EL (cell line): ENCODE results near the gene CDC42SE1.

Source experiments
- DNase-seq: peaks from one replicate; pipeline ENCODE4 v3.0.0-alpha.2; 2016

Gene CDC42SE1, protein sequence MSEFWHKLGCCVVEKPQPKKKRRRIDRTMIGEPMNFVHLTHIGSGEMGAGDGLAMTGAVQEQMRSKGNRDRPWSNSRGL

DNA sequence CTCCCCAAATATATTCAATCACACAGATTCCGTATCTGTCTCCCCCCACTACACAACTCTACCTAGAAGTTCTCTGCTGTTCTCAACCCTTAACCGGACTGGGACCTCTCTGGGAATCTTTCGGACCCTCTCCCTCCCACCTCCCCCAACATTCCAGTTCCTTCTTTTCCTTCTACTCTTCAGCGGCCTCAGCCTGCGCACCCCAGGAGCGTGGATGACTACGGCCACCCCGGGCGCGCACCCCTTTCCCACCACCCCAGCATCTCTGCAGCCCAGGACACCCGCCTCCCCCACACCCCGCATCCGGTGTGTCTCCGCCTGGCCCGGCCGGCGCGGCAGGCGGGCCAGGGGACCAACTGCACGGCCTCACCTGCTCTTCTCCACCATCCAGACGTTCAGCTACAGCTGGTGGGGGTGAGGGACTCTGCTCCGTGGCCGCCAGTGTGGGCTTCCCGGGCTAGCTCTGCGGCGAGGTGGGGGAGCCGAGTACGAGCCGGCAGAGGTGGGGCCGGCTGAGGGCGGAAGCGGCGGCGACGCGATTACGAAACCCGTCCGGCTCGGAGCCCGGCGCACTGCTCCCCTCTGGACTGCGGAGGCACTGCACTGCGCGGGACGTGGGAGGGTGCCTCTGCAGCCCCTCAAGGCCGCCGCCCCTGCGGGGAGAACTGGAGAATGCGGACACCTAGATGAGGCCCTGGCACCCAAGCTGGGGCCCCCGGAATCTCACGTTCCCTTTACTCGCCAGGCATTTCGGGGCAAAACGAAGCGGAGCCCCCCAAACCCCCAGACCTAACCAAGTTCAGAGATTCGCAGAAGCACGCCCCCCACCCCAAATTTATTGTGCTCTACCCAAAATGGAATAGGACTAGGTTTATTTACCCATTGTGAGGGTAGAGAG is at the start of gene CDC42SE1:
Gene CDC42SE1 (minus strand): TSS at position 514 of the 898 bp plus-strand sequence. CDS start 3,892 bp downstream, outside the sequence.
- peak; percentile 83 for DNase-seq

DNA sequence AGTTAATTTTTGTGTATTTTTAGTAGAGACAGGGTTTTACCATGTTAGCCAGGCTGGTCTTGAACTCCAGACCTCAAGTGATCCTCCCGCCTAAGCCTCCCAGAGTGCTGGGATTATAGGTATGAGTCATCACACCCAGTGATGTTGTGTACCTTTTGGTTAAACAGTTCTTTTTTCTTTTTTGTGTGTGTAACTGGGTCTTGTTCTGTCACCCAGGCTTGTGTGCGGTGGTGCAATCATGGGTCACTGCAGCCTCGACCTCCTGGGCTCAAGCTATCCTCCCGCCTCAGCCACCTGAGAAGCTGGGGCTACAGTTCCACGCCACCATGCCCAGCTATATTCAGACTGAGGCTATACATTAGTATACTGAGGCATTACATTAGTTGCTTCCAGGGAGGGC is 48.9 kb upstream of the CDC42SE1 start:
- no peak for DNase-seq

DNA sequence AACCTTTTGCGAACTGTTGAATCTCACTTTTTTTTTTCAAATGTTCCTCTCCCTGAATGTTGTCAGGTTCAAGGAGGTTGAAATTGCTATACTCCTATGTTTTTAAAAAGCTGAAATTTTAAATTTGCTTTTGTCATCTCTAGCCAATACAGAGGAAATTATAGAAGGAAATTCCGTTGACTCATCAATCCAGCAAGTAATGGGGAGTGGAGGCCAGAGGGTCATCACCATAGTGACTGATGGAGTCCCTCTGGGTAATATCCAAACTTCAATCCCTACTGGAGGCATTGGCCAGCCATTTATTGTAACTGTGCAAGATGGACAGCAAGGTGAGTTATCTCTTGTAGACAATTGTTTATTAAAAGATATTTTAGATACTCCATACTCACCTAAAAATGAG is 47.5 kb upstream of the CDC42SE1 start:
- DNase-seq, result peak; percentile 70

DNA sequence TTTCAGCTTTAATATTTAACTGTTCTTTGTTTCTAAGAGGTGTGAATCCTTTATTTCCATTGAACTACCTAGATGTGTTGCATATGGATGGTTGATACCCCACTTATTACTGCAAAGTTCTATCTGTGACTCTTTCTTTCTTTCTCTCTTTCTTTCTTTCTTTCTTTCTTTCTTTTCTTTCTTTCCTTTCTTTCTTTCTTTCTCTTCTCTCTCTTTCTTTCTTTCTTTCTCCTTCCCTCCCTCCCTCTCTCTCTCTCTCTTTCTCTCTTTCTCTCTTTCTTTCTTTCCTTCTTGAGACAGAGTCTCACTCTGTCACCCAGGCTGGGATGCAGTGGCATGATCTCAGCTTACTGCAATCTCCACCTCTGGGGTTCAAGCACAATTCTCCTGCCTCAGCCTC is 45.2 kb upstream of the CDC42SE1 start:
- no peak for DNase-seq

DNA sequence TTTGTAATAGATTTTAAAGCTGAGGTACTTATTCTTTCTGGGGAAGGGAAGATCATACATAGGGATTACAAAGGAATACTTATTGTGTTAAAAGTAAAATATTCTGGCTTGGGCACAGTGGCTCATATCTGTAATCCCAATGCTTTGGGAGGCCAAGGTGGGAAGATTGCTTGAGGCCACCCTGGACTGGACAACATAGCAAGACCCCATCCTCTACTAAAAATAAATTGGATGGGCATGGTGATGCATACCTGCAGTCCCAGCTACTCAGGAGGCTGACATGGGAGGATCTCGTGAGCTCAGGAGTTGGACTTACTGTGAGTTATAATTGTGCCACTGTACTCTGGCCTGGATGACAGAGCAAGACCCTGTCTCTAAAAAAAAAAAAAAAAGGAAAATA is 38.7 kb upstream of the CDC42SE1 start:
- DNase-seq, result no peak

DNA sequence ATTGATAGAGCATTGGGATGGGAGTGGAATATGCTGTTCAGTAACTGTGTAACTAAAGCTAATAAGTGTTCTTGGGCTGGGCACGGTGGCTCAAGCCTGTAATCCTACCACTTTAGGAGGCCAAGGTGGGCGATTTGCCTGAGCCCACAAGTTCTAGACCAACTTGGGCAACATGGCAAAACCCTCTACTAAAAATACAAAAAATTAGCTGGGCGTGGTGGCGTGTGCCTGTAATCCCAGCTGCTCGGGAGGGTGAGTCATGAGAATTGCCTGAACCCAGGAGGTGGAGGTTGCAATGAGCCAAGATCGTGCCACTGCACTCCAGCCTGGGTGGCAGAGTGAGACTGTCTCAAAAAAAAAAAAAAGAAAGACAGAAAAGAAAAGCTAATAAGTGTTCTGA is 38.0 kb upstream of the CDC42SE1 start:
- DNase-seq, result peak; percentile 18

DNA sequence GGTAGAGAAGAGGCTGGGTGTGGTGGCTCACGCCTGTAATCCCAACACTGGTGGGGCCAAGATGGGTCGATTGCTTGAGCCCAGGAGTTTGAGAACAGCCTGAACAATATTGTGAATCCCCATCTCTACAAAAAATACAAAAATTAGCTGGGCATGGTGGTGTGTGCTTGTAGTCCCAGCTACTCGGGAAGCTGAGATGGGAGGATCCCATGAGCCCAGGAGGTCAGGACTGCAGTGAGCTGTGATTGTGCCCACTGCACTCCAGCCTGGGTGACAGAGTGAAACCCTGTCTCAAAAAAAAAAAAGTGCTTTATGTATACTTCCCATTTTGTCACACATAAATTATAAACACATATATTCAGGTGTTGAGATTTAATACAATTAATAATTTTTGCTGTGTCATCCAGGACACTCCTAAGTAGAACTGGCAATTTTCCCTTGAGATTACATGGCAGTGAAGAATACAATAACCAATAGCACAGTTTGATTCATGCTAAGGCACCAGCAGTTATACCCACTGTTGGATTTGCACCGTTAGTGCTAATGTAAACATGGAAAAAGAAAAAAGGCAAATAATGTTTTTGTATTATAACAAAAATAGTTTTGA is 26.6 kb upstream of the CDC42SE1 start:
- no peak for DNase-seq

DNA sequence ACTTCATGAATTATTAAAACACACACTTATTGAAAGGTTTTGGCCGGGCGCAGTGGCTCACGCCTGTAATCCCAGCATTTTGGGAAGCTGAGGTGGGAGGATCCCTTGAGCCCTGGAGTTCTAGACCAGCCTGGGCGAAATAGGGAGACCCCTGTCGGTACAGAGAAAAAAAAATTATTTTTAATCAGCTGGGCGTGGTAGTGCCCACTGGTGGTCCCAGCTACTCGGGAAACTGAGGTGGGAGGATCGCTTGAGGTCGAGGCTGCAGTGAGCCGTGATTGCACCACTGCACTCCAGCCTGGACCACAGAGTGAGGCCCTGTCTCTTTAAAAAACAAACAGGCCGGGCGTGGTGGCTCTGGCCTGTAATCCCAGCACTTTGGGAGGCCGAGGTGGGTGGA is 12.8 kb upstream of the CDC42SE1 start:
- no peak for DNase-seq

DNA sequence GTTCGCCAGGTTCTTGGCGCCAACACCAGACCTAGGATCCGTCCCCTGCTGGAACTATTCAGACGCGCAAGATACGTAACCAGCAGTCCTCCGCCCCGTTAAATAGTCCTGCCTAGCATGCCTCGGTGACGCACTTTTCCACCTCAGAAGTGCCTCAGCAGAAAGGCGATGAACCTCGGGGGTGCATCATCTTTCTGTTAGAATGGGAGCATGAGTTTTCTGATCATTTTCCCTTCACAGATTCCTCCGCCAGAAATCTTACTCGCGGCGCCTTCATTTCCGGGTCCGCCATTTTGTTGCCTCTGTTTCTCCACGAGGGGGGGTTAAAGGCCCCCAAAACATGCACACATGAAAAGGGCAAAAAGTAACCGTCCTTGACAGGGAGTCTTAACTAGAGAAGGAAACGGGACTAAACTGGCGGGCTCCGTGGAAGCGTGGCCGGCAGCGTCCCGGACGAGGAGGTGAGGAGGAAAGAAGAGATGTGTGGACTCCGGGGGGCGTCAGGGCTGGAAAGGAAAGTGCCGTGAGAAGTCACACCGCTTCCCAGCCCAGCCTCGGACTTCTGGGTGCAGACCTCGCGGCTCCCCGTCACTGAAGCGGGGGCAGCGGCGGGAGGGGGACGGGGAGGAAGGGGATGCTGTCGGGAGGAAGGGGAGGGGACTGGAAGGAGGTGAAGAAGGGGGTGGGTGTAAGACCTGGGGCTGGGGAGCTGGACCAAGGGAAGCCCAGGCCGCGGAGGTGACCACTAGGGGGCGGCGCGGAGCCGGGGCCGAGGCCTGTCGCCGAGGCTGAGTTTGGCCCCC is 11.3 kb upstream of the CDC42SE1 start, which contains the start of gene GABPB2:
Gene GABPB2 (plus strand): TSS at position 288 of the 803 bp plus-strand sequence. CDS start 17,429 bp downstream, outside the sequence.
- DNase-seq, result peak; percentile 95

DNA sequence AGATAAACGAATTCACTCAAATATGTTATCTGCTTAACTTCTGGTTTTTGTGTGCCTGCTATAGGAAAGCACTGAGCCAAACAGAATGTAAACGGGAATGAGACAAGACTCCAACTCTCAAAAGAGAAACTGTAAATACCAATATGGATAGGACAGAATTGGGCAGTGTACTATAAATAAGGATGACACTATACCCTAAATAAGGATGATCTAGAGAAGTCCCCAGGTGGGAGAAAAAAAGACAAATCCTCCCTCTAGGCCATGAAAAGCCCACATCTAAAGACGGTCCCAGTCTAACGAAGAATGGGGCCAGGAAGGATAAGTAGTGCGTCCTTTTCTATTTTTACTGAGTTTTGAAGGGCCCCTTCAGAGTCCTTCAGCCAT is 9.7 kb upstream of the CDC42SE1 start:
- no peak for DNase-seq

DNA sequence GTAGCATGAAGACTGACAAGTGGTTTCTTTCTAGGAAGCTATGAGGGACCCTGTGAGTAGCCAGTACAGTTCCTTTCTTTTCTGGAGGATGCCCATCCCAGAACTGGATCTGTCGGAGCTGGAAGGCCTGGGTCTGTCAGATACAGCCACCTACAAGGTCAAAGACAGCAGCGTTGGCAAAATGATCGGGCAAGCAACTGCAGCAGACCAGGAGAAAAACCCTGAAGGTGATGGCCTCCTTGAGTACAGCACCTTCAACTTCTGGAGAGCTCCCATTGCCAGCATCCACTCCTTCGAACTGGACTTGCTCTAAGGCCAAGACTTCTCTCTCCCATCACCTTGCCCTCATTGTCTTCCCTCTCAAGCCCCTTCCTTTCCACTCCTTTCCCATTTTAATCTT is 7.8 kb upstream of the CDC42SE1 start:
- DNase-seq, result no peak

DNA sequence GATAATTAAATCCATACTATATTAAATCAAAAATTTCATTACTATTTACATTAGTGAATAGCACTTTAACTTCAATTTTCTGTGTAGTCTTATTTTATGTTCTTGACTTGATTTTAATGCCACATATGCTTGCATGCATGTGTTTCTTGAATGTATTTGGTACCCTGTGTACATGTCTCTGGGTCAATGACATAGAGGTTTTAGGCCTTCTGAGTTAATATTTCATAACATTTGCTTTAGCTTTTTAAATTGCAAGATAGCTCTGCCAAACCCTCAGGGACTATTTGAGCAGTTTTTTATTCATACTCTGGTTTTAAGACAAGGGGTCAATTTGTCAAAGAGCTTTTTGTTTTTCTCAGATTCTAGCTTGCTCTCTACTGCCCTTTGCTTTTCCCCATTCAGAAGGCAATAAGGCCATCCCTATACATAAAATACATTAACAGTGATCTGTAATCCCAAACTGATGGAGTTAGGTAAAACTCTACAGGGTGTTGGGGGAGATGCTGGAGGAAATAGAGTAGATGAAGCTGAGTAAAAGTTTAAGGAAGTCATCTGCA is 5.7 kb upstream of the CDC42SE1 start:
- DNase-seq, result no peak

DNA sequence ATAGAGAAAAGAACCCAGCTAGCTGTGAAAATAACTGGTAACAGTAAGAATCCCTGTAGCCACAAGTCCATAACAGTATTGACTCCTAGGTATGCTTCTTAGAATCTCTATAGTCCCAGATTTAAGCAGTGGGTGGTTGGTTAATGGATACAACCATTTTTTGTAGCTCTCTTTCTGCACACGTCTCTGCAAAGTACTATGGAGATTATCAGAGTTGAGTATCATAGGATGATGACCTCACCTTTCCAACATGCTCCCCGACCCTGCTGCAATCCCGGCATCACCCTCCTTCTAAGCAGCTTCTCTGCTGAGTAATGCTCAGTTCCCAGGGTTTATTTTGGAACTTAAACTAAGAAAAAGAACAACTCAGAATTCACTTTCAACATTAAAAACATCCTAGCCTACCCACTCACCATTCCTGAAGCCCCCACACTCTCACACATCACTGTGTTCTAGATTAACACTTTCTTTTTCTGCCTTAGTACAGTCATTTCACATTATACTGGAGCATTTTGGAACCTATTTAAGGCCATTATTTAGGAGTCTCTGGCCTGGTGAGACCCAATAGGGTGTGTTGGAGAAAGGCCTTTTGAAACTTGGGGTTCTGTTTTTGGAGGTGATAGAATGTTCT is 3.4 kb upstream of the CDC42SE1 start:
- DNase-seq, result peak; percentile 82

DNA sequence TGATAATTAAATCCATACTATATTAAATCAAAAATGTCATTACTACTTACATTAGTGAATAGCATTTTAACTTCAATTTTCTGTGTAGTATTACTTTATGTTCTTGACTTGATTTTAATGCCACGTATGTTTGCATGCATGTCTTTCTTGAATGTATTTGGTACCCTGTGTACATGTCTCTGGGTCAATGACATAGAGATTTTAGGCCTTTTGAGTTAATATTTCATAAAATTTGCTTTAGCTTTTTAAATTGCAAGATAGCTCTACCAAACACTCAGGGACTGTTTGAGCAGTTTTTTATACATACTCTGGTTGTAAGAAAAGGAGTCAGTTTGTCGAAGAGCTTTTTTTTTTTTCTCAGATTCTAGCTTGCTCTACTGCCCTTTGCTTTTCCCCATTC is 2.3 kb upstream of the CDC42SE1 start:
- no peak for DNase-seq

DNA sequence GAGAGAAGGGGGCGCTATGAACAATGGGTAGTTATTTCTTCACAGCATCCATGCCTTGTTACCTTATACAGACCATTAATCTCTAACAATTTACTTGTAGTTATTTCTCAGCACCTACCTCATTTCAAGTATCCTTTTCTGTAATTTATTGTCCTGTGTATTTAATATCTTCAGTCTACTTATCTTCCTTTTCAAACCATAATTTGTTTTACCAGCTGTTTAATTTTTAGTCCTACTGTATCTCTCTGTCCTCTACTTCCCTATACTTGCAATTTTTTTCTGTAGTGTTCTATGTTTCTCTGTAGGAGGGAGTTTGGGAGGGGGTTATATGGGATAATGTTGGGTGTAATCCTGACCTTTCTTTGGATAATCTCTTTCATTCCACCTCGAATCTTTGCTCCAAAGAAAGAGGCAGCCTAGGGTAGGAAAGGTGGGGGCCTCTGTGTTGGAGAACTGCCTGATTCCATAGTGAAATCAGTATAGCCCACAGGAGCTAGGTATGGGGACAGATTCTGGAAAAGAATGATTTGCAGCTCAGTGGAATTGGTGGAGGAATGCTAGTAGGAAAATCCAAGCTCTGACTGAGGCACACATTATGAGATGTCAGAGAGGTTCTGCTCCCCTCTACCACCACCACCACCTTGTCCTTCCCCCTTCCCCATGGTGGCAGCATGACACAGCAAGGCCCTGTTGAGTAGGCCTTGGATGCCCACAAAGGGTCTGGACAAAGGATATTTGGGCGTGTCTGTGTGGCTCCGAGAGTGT is 1.4 kb upstream of the CDC42SE1 start:
- peak; percentile 13 for DNase-seq

DNA sequence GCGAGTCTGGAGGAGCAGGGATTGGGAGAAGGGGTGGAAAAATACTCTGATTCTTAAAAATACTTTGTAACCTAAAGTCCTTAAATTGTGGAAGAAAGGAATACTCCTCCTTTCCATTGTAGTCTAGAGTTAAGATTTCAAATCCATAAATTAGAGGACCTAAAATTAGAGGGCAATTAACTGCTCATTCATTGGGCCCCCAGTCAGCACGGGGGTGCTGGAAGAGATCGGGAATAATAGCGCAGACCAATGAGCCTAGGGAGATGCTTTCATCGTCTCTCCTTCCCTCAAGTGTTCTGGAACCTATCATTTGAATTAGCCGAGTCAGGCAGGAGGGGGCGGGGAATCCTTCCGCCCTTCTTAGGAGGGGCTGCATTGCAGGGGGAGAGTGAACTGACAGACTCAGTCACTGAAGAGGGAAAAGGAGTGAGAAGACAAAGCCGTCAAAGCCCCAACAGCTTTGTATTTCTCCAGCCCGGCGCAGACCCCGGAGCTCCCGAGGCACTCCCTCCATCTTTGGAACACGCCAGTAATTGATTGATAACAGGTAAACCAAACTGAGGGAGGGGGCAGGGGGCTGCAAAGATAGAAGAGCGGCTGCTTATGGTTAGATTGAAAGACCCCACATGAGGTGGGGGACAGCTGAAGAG is 710 bp upstream of the CDC42SE1 start, which contains the start of gene MLLT11:
Gene MLLT11 (plus strand): TSS at position 391 of the 650 bp plus-strand sequence. CDS start 6,828 bp downstream, outside the sequence.
- DNase-seq, result peak; percentile 67

DNA sequence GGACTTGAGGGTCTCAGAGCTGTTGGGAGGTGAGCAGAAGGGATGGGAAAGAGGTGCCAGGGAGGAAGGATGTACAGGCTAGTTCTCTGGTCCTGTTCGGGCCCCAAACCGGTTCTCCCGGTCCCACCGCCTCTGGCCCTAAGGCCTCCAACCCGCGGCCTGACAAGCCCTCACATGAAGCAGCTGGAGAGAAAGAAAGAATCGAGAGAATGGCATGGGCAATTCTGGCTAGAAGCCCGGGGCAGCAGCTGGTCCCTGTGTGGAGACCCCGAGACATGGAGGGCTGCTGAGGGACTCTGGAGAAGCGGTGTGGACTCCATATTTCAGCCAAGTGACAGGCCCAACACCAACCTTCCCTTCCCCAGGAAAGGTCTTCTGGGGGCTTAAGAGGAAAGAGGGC is 730 bp downstream of the CDC42SE1 start:
- peak; percentile 26 for DNase-seq

DNA sequence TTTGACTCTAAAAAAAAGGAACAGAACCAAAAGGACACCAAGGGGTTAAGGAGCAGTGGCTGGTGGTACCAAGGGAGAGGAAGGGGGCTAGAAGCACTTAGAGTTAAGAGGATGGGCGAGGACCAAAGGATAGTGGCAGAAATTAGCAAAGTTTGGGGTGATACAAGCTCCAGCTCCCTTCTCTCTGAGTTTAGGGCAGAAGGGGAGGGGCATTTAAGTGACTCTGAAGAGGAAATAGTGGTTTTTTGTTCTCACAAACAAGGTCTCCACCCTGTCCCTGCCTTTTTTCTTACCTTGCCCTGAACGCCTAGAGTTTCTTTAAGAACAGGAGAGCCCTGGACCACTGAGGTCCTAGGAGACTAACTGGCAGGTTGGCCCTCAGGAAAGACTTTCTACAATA is 3.3 kb downstream of the CDC42SE1 start:
- DNase-seq, result no peak

DNA sequence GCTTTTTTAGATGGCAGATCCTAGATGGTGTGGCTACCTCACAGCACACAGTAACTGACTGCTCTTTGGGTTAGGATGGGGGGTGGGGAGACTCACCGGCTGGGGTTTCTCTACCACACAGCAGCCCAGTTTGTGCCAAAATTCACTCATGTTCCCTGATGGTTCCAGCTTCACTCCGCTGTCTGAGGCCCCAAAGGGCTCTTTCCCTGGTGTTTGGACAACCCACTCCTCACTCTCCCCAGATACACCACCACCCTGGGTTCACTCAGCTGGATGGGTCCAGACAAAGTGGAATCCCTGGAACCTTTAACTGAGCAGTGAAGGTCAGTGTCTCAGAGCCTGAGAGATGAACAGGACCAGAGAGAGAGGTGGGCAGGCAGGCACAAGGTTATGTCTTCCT is 3.8 kb downstream of the CDC42SE1 start:
- no peak for DNase-seq

DNA sequence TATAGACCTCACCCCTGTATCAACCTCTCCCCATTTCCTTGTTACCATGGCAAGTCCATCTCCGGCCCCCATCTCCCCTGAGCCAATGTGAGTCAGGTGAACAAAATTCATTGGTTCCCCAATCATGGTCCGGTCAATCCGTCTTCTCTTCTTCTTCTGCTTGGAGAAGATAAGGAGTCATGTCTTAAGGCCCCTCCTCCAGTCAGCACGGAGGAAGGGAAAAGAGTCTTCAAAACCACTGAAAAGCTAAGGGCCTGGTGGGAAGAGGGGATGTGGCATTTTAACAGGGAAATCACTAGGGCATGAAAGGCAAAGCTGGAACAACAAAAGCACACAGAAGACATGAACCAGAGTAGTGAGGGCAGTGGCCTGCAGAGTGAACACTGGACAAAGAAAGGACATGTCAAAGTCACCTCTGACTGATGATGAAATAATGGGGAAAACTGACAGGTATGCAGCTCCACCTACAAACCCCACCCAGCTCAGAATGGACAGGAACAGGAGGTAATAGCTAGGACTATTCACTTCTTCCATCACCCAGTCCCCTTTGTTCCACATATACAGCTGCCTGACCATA is 4.4 kb downstream of the CDC42SE1 start:
- no peak for DNase-seq
